Endothelial cell of umbilical vein (primary cell): ENCODE data around the gene HDAC9. TPM values are rescaled to one million over a fixed set of nuclear protein-coding genes. Genes with fewer than 3 reads are reported as not detected.

Source experiments
- BruUV-seq: library from RNA; stranded (reverse); fragments of 400-500 nt; replicated peaks from 2 replicates; lab custom pipeline; 2021; lab: Mats Ljungman, UMichigan
- CTCF ChIA-PET: fragments of 300-600, 350-600 bp; sonication (Branson Sonifier 250); formaldehyde crosslinking; loops from one replicate; lab custom pipeline; 2021; ENCODE audit warnings: antibody characterized with exemption, inconsistent platforms; lab: Charles Lee
- POLR2A ChIA-PET: fragments of 300-600, 350-600 bp; sonication (Branson Sonifier 250); formaldehyde crosslinking; loops from one replicate; lab custom pipeline; 2021; ENCODE audit warnings: antibody characterized with exemption, inconsistent platforms; lab: Charles Lee
- DNase-seq: peaks from one replicate; pipeline ENCODE4 v3.0.0-alpha.2; 2011; ENCODE audit warnings: low read depth, low spot score
- FAIRE-seq: peaks from 2 replicates; lab custom pipeline; 2011; peaks lifted over from hg19 to GRCh38; lab: Jason Lieb, UNC
- H2AFZ ChIP-seq: 2 replicates; pipeline ENCODE4 v1.6.0; 2012; ENCODE audit warnings: low read depth, low read length, control low read depth, inconsistent platforms
- H3K27ac ChIP-seq: 2 replicates; pipeline ENCODE4 v1.5.1; 2011; ENCODE audit warnings: low read depth, mild to moderate bottlenecking, control low read depth, low read length, moderate library complexity; ENCODE audit not compliant: insufficient read depth
- H3K27me3 ChIP-seq, 2 experiments: 2 replicates each; pipeline versions ENCODE4 v1.6.0 to v1.6.1; 2011; ENCODE audit warnings: low read length in 2 of 2, mixed read lengths in 1 of 2; ENCODE audit not compliant: control insufficient read depth in 2 of 2, insufficient read depth in 2 of 2
- H3K36me3 ChIP-seq, 2 experiments: 2 replicates in 1 of 2; 3 replicates in 1 of 2; pipeline ENCODE4 v1.5.1; 2011; ENCODE audit warnings: low read length in 2 of 2, mild to moderate bottlenecking in 1 of 2, moderate library complexity in 1 of 2; ENCODE audit not compliant: control insufficient read depth in 2 of 2, insufficient read depth in 2 of 2; ENCODE audit errors: extremely low read depth in 1 of 2
- H3K4me1 ChIP-seq: 3 replicates; pipeline ENCODE4 v1.5.1; 2011; ENCODE audit warnings: mild to moderate bottlenecking, low read length; ENCODE audit not compliant: control insufficient read depth, insufficient read depth; ENCODE audit errors: extremely low read depth
- H3K4me2 ChIP-seq: 2 replicates; pipeline ENCODE4 v1.6.1; 2011; ENCODE audit warnings: low read length, control low read depth, mixed read lengths; ENCODE audit not compliant: insufficient read depth
- H3K4me3 ChIP-seq, 3 experiments: fragments of 200-600 bp in 1 of 3; sonication (generic), shearing (Covaris generic) in 1 of 3; replicated peaks in 1 of 3; 2 replicates each; pipeline ENCODE4 v1.5.1; 2011 to 2016; ENCODE audit warnings: control low read depth in 3 of 3, low read length in 3 of 3, mild to moderate bottlenecking in 2 of 3, inconsistent platforms in 1 of 3, low read depth in 1 of 3, moderate library complexity in 1 of 3; ENCODE audit not compliant: insufficient read depth in 1 of 3
- H3K79me2 ChIP-seq: 2 replicates; pipeline ENCODE4 v1.6.0; 2012; ENCODE audit warnings: low read length, inconsistent platforms; ENCODE audit not compliant: control insufficient read depth, insufficient read depth
- H3K9ac ChIP-seq: replicated peaks from 2 replicates; pipeline ENCODE3; 2011; ENCODE audit warnings: low read length, control low read depth; ENCODE audit not compliant: insufficient read depth; ENCODE audit errors: extremely low read depth
- H3K9me1 ChIP-seq: replicated peaks from 3 replicates; pipeline ENCODE4 v1.6.0; 2011; ENCODE audit warnings: mild to moderate bottlenecking, low read length; ENCODE audit not compliant: control insufficient read depth, insufficient read depth; ENCODE audit errors: extremely low read depth
- H3K9me3 ChIP-seq: replicated peaks from 2 replicates; pipeline ENCODE4 v1.5.1; 2012; ENCODE audit warnings: low read length, inconsistent platforms; ENCODE audit not compliant: control insufficient read depth, insufficient read depth
- H4K20me1 ChIP-seq: replicated peaks from 2 replicates; pipeline ENCODE3; 2011; ENCODE audit warnings: mild to moderate bottlenecking, low read length; ENCODE audit not compliant: control insufficient read depth, insufficient read depth; ENCODE audit errors: extremely low read depth
- CTCF ChIP-seq, 2 donors: IDR thresholded peaks; 1 replicate in 1 of 2; 2 replicates in 1 of 2; pipeline ENCODE4 v1.5.1; 2011; ENCODE audit warnings: low read length in 2 of 2, mild to moderate bottlenecking in 2 of 2, moderate library complexity in 2 of 2, control low read depth in 1 of 2, inconsistent platforms in 1 of 2, low read depth in 1 of 2; ENCODE audit not compliant: insufficient read depth in 1 of 2; ENCODE audit errors: extremely low read depth in 1 of 2
- EZH2 ChIP-seq: IDR thresholded peaks from 2 replicates; pipeline ENCODE4 v1.6.1; 2012; ENCODE audit warnings: borderline replicate concordance, low read depth, mild to moderate bottlenecking, moderate library complexity, low read length, inconsistent platforms; ENCODE audit not compliant: severe bottlenecking
- FOS ChIP-seq: IDR thresholded peaks from 2 replicates; pipeline ENCODE4 v1.6.1; 2011; ENCODE audit warnings: mild to moderate bottlenecking, low read length, moderate library complexity, borderline replicate concordance; ENCODE audit not compliant: insufficient read depth
- GATA2 ChIP-seq: IDR thresholded peaks from 2 replicates; pipeline ENCODE4 v1.7.0; 2011; ENCODE audit warnings: low read depth, mild to moderate bottlenecking, moderate library complexity, mixed read lengths, low read length; ENCODE audit not compliant: insufficient read length, insufficient read depth
- JUN ChIP-seq: IDR thresholded peaks from 2 replicates; pipeline ENCODE4 v1.6.1; 2011; ENCODE audit warnings: borderline replicate concordance, low read depth; ENCODE audit not compliant: insufficient read length, insufficient read depth
- MYC ChIP-seq: IDR thresholded peaks from one replicate; pipeline ENCODE4 v1.6.1; 2011; ENCODE audit warnings: mild to moderate bottlenecking, low read depth, low read length
- POLR2A ChIP-seq: IDR thresholded peaks from 2 replicates; pipeline ENCODE4 v1.6.1; 2012; ENCODE audit warnings: low read depth, mild to moderate bottlenecking, control low read depth, low read length
- POLR2AphosphoS5 ChIP-seq: IDR thresholded peaks from 2 replicates; pipeline ENCODE4 v1.6.1; 2012; ENCODE audit warnings: low read depth, mild to moderate bottlenecking, control low read depth, low read length, moderate library complexity; ENCODE audit not compliant: insufficient read depth
- dilution Hi-C: fragments of 300-500 bp; cut with MboI; formaldehyde crosslinking; loops from one replicate; pipeline ENCODE4 v1.15.0; 2019; ENCODE audit warnings: low sequenced_read_pairs; ENCODE audit not compliant: extremely low pct_ligation_motif_present
- intact Hi-C: fragments of 100-400 bp; cut with micrococcal nuclease; formaldehyde crosslinking; loops from one replicate; pipeline ENCODE4 v1.10.0; 2022
- polyA plus RNA-seq, 4 experiments: library from polyadenylated mRNA; depleted of rRNA in 3 of 4; stranded (reverse) in 3 of 4; unstranded in 1 of 4; fragments of >200 nt; gene quantifications; 2 replicates each; pipeline versions ENCODE4 v1.2.1 to v1.2.3, GENCODE V29; 2011 to 2012; ENCODE audit warnings: missing spikeins in 1 of 4
- total RNA-seq: library from RNA; stranded (reverse); gene quantifications from 2 replicates; pipeline ENCODE4 v1.2.3, GENCODE V29; 2021
- TF ChIP-seq, protein P1 (sequence below): IDR thresholded peaks from 2 replicates; pipeline ENCODE4 v1.6.1; 2011; ENCODE audit not compliant: insufficient read depth, insufficient read length

The HDAC9 gene
- total and polyA plus RNA-seq, 2 donors (not counting 3 experiments of a cell fraction or from before 2014, with no cell fraction given), result 1.8 to 11.6 TPM

- Histone ChIP-seq H4K20me1 (no peaks in the 10 kb centered on the region), H3K9ac (no peak overlapping the region), H3K27me3 (no peaks in the 10 kb centered on the region), H3K4me1 (no peaks in the 10 kb centered on the region), H3K4me3 (no peak overlapping the region), H2AFZ (peak overlapping the region; percentile 24), H3K4me2 (no peak overlapping the region), H3K27ac (no peak overlapping the region), H3K9me3 (no peaks in the 10 kb centered on the region), H3K36me3 (no peaks in the 10 kb centered on the region), H3K9me1 (no peaks in the 10 kb centered on the region), H3K79me2 (no peaks in the 10 kb centered on the region)
- FAIRE-seq, result no peak
- DNase-seq, result no peak
- ChIA-PET CTCF (interaction anchor here (1.6 to 2.4 kb wide), 2 partner anchors 12 to 26 kb away, joined by 4 to 8 read pairs; no protein-coding TSS in a partner anchor), POLR2A (no interaction called here)
- dilution Hi-C loops (no loop called here), intact Hi-C loops (no loop called here)
- BruUV-seq, result no TSS peak
- TF ChIP-seq EZH2 (no peak), POLR2AphosphoS5 (no peak), GATA2 (no peak)
- TF ChIP-seq, protein P1, sequence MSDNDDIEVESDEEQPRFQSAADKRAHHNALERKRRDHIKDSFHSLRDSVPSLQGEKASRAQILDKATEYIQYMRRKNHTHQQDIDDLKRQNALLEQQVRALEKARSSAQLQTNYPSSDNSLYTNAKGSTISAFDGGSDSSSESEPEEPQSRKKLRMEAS, result no peak
Observed at GRCh38 chr7:18831419-18831818, 335.9 kb downstream of the HDAC9 start.

DNA sequence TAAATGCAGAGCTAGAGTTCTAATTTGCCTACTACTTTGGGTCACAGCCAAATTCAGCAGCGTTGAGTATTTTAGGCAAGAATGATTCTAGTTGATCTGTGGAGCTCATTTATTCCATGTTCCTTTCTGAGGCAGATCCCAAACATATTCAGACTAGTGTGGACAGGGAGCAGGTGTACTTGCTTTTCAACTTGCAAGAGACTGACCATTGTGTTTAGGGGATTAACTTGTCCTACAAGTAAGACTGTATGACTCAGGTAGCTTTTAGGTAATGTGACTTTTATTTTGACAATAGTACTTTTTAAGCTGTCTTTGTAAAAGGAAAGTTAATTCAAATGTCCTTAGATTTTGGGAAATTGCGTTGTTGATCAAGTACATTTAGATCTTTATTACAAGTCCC lies 336.4 kb downstream of the HDAC9 start:
- Histone ChIP-seq H3K4me2 (no peak overlapping the region), H3K36me3 (no peaks in the 10 kb centered on the region), H3K79me2 (no peaks in the 10 kb centered on the region), H3K4me3 (no peak overlapping the region), H4K20me1 (no peaks in the 10 kb centered on the region), H3K9me1 (no peaks in the 10 kb centered on the region), H3K4me1 (no peaks in the 10 kb centered on the region), H2AFZ (no peak overlapping the region), H3K9ac (no peak overlapping the region), H3K9me3 (no peaks in the 10 kb centered on the region), H3K27ac (no peak overlapping the region), H3K27me3 (no peaks in the 10 kb centered on the region)
- CTCF ChIA-PET, result interaction anchor here (1.6 to 2.4 kb wide), 2 partner anchors 12 to 25 kb away, joined by 4 to 8 read pairs; no protein-coding TSS in a partner anchor
- no TSS peak for BruUV-seq
- POLR2A ChIA-PET, result no interaction called here
- no peak for DNase-seq
- dilution Hi-C loops (no loop called here), intact Hi-C loops (no loop called here)
- TF ChIP-seq POLR2A, result no peak
- TF ChIP-seq JUN, result no peak
- no peak for TF ChIP-seq POLR2AphosphoS5
- TF ChIP-seq GATA2, result no peak
- no peak for TF ChIP-seq EZH2
- TF ChIP-seq FOS, result no peak
- TF ChIP-seq, protein P1, result no peak
- TF ChIP-seq MYC, result no peak
- no peak for TF ChIP-seq CTCF (IDR thresholded peaks at IDR 0.05; ENCODE audit: extremely low read depth in 1 of 2, insufficient read depth in 1 of 2, low read depth in 1 of 2, low read length in 2 of 2)
- no peak for FAIRE-seq
